A673 (cell line): Measurements from ENCODE around the gene FDCSP. TPM values are rescaled to one million over a fixed set of nuclear protein-coding genes. Genes with fewer than 3 reads are reported as not detected.

Experiments used
- BruUV-seq: library from RNA; stranded (reverse); fragments of 400-500 nt; replicated peaks from 2 replicates; lab custom pipeline; 2021; lab: Mats Ljungman, UMichigan
- CTCF ChIA-PET: fragments of 300-600 bp; sonication (Branson Sonifier 250); formaldehyde crosslinking; loops from one replicate; lab custom pipeline; 2022; ENCODE audit warnings: antibody characterized with exemption; lab: Charles Lee
- POLR2A ChIA-PET: fragments of 300-600 bp; sonication (Branson Sonifier 250); formaldehyde crosslinking; loops from one replicate; lab custom pipeline; 2022; ENCODE audit warnings: antibody characterized with exemption; ENCODE audit not compliant: low non-redundant PET; lab: Charles Lee
- DNase-seq: peaks from one replicate; pipeline ENCODE4 v3.0.0-alpha.2; 2015; ENCODE audit warnings: low spot score
- H3K27ac ChIP-seq: fragments of 200-600 bp; sonication (generic); 2 replicates; pipeline ENCODE4 v1.5.1; 2016; ENCODE audit warnings: mixed run types, low read depth, mild to moderate bottlenecking, mixed read lengths, antibody characterized with exemption, low read length; ENCODE audit not compliant: poor library complexity, severe bottlenecking
- H3K27me3 ChIP-seq: fragments of 200-600 bp; sonication (generic); replicated peaks from 2 replicates; pipeline ENCODE4 v1.6.1; 2017; ENCODE audit warnings: mixed run types, low read depth, mild to moderate bottlenecking, mixed read lengths, antibody characterized with exemption, low read length; ENCODE audit not compliant: insufficient read depth, poor library complexity
- H3K36me3 ChIP-seq: fragments of 200-600 bp; sonication (generic); 2 replicates; pipeline ENCODE4 v1.6.1; 2016; ENCODE audit warnings: mixed run types, mild to moderate bottlenecking, mixed read lengths, antibody characterized with exemption, low read length; ENCODE audit not compliant: insufficient read depth, poor library complexity, severe bottlenecking
- H3K4me1 ChIP-seq: fragments of 200-600 bp; sonication (generic); 2 replicates; pipeline ENCODE4 v1.6.1; 2017; ENCODE audit warnings: mixed run types, mild to moderate bottlenecking, mixed read lengths, antibody characterized with exemption, low read length; ENCODE audit not compliant: insufficient read depth, poor library complexity, severe bottlenecking
- H3K4me3 ChIP-seq: fragments of 200-600 bp; sonication (generic); 2 replicates; pipeline ENCODE4 v1.5.1; 2016; ENCODE audit warnings: low read depth, mixed run types, mild to moderate bottlenecking, mixed read lengths, low read length; ENCODE audit not compliant: poor library complexity, severe bottlenecking
- H3K9me3 ChIP-seq: fragments of 200-600 bp; sonication (generic); 2 replicates; pipeline ENCODE4 v1.6.1; 2016; ENCODE audit warnings: mixed run types, low read depth, mild to moderate bottlenecking, mixed read lengths, antibody characterized with exemption, low read length; ENCODE audit not compliant: poor library complexity, severe bottlenecking
- EZH2 ChIP-seq: fragments of 200-600 bp; sonication (generic); IDR thresholded peaks from 2 replicates; pipeline ENCODE4 v1.6.1; 2017; ENCODE audit warnings: borderline replicate concordance, low read depth, mild to moderate bottlenecking, mixed read lengths, antibody characterized with exemption, low read length; ENCODE audit not compliant: poor library complexity, severe bottlenecking
- intact Hi-C: fragments of 100-400 bp; cut with micrococcal nuclease; formaldehyde crosslinking; loops from one replicate; pipeline ENCODE4 v1.10.0; 2022; ENCODE audit not compliant: unreplicated experiment
- total RNA-seq: library from RNA; stranded (reverse); gene quantifications from 2 replicates; pipeline ENCODE4 v1.2.3, GENCODE V29; 2021
- TF ChIP-seq, protein P1 (sequence below): fragments of 300-800, 200-600 bp; sonication (generic); conservative IDR thresholded peaks from 2 replicates; pipeline ENCODE4 v1.5.1; 2017; ENCODE audit warnings: low read depth, mild to moderate bottlenecking, antibody characterized with exemption, low read length, moderate library complexity, mixed read lengths

Gene FDCSP
- total RNA-seq, 1 experiment from 2014 or later: not detected

DNA sequence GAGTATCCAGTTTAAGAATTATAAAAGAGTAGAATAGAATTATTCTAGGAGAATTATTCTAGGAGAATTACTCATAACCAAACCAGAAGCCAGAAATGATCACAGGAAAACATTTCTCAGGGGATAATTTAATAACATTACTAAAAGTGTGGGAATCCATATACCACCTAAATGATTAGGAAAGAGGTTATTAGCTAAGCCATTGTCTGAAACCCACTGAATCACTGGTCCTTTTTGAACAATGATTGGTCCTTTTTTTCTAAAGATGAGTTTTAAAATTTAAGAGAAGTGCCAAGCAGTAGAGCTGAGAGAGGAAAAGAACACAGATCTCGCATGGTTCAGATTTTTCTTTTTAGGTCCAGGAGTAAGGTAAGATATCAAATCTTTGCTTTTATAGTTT is 30.5 kb upstream of the FDCSP start, which contains the start of gene ODAM:
Gene ODAM, plus strand, starts transcription at position 301 of the 400 bp plus-strand sequence. CDS start 819 bp downstream, outside the sequence.
- CTCF ChIA-PET: no interaction called here
- POLR2A ChIA-PET: no interaction called here
- no peaks in the 10 kb centered on the region for H3K4me1 ChIP-seq
- no peak for DNase-seq
- intact Hi-C loops: no loop called here
- no peaks in the 10 kb centered on the region for H3K9me3 ChIP-seq
- BruUV-seq: no TSS peak
- H3K4me3 ChIP-seq: no peak within 1 kb of the TSS
- H3K36me3 ChIP-seq: no peaks in the 10 kb centered on the region
- no peaks in the 10 kb centered on the region for H3K27me3 ChIP-seq
- TF ChIP-seq, protein P1, sequence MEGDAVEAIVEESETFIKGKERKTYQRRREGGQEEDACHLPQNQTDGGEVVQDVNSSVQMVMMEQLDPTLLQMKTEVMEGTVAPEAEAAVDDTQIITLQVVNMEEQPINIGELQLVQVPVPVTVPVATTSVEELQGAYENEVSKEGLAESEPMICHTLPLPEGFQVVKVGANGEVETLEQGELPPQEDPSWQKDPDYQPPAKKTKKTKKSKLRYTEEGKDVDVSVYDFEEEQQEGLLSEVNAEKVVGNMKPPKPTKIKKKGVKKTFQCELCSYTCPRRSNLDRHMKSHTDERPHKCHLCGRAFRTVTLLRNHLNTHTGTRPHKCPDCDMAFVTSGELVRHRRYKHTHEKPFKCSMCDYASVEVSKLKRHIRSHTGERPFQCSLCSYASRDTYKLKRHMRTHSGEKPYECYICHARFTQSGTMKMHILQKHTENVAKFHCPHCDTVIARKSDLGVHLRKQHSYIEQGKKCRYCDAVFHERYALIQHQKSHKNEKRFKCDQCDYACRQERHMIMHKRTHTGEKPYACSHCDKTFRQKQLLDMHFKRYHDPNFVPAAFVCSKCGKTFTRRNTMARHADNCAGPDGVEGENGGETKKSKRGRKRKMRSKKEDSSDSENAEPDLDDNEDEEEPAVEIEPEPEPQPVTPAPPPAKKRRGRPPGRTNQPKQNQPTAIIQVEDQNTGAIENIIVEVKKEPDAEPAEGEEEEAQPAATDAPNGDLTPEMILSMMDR: no peak
- no peak for TF ChIP-seq EZH2
- no peak within 1 kb of the TSS for H3K27ac ChIP-seq

DNA sequence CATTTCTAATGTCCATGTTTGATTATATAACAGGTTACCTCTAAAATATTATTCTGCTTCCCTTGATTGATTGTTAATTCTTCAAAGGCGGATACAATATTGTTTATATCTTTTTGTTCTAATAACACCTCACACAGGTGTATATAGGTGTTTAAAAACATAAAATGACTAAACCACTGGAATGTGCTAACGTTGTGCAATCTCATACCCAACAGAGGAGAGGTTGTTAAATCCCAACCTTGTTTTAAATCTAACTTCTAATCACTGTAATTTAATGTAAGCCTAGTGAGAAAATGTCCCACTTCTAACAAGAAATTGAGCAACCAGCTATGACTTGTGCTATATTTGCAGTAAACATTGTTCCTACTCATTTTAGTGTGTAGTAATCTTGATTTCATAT is 29.1 kb upstream of the FDCSP start:
- BruUV-seq: no TSS peak
- TF ChIP-seq, protein P1: no peak
- no peak for TF ChIP-seq EZH2
- Histone ChIP-seq H3K36me3 (no peaks in the 10 kb centered on the region), H3K27ac (no peak overlapping the region), H3K9me3 (no peaks in the 10 kb centered on the region), H3K4me3 (no peak overlapping the region), H3K4me1 (no peaks in the 10 kb centered on the region), H3K27me3 (no peaks in the 10 kb centered on the region)
- CTCF ChIA-PET: no interaction called here
- no peak for DNase-seq
- POLR2A ChIA-PET: no interaction called here
- intact Hi-C loops: no loop called here

DNA sequence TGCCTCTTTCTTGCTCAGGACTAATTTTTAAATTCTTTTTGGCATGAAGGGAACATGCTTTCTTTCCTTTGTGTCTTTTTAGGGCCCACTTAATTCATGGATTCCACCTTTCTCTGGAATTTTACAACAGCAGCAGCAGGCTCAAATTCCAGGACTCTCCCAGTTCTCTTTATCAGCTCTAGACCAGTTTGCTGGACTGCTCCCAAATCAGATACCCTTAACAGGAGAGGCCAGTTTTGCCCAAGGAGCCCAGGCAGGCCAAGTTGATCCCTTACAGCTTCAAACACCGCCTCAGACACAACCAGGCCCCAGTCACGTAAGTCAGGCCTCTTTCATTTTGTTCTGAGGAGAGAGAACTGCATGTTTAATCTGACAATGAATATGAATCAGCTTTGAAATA is 28.1 kb upstream of the FDCSP start:
- no peaks in the 10 kb centered on the region for H3K9me3 ChIP-seq
- no peak overlapping the region for H3K27ac ChIP-seq
- H3K4me1 ChIP-seq: no peaks in the 10 kb centered on the region
- BruUV-seq: no TSS peak
- DNase-seq: no peak
- ChIA-PET POLR2A (no interaction called here), CTCF (no interaction called here)
- no peak overlapping the region for H3K4me3 ChIP-seq
- TF ChIP-seq EZH2: no peak
- TF ChIP-seq, protein P1: no peak
- H3K27me3 ChIP-seq: no peaks in the 10 kb centered on the region
- no peaks in the 10 kb centered on the region for H3K36me3 ChIP-seq
- intact Hi-C loops: no loop called here
